Activated CD8-positive, alpha-beta memory T cell treated with anti-CD3 and anti-CD28 coated beads, Interleukin-2, amount 10 ng/mL, durations not matched to agents 7 days and 5 days (primary cell): ENCODE measurements around the gene DISP2. TPM values are rescaled to one million over a fixed set of nuclear protein-coding genes. Genes with fewer than 3 reads are reported as not detected.
A peak's percentile ranks its signal among the peaks of the same experiment; 100 is the strongest.

ENCODE experiments used
- ATAC-seq: fragments of 150-1000 bp; cut with Tn5 transposase; one replicate; pipeline ENCODE4 v1.10.0; 2021; ENCODE audit warnings: moderate library complexity
- CTCF ChIA-PET: fragments of 350-600 bp; sonication (Branson Sonifier 250); formaldehyde crosslinking; loops from one replicate; lab custom pipeline; 2021; ENCODE audit warnings: antibody characterized with exemption; lab: Charles Lee
- DNase-seq: peaks from one replicate; pipeline ENCODE4 v3.0.0-alpha.2; 2020
- H3K27ac Mint-ChIP-seq: one replicate; pipeline ENCODE4 v1.8.0; 2021; ENCODE audit warnings: mild to moderate bottlenecking, mixed read lengths
- H3K27me3 Mint-ChIP-seq: one replicate; pipeline ENCODE4 v1.8.0; 2021; ENCODE audit warnings: mixed read lengths
- H3K36me3 Mint-ChIP-seq: one replicate; pipeline ENCODE4 v1.8.0; 2021; ENCODE audit warnings: mild to moderate bottlenecking, mixed read lengths
- H3K4me1 Mint-ChIP-seq: one replicate; pipeline ENCODE4 v1.8.0; 2021; ENCODE audit warnings: mixed read lengths
- H3K4me3 Mint-ChIP-seq: one replicate; pipeline ENCODE4 v1.8.0; 2021; ENCODE audit warnings: mild to moderate bottlenecking, moderate library complexity, mixed read lengths
- H3K9me3 Mint-ChIP-seq: one replicate; pipeline ENCODE4 v1.8.0; 2022; ENCODE audit warnings: low read depth, mixed read lengths
- total RNA-seq, 2 experiments: library from RNA; stranded (reverse); gene quantifications; one replicate each; pipeline ENCODE4 v1.2.3, GENCODE V29; 2021

The DISP2 gene
- total RNA-seq, 2 experiments from 2014 or later, result 0.23 to 0.37 TPM

GRCh38 chr15:40330368-40330836, 27.6 kb upstream of the DISP2 start:
- no peak for ATAC-seq
- CTCF ChIA-PET, result interaction anchor here (1.3 to 7.8 kb wide), 4 partner anchors 10 to 56 kb away, joined by 3 to 158 read pairs (median 12); partner anchors contain the start of gene CCDC9B
- Mint-ChIP-seq H3K4me3 (no peak overlapping the region), H3K36me3 (peaks cover 2% of the 10 kb centered on the region), H3K27ac (no peak overlapping the region), H3K27me3 (peaks cover 6% of the 10 kb centered on the region), H3K4me1 (peaks cover 13% of the 10 kb centered on the region), H3K9me3 (no peaks in the 10 kb centered on the region)
- DNase-seq, result no peak

- CTCF ChIA-PET, result interaction anchor here (1.3 to 7.8 kb wide), 4 partner anchors 9 to 57 kb away, joined by 3 to 158 read pairs (median 8); partner anchors contain the start of gene CCDC9B
- Mint-ChIP-seq H3K4me3 (no peak overlapping the region), H3K27me3 (peaks cover under 1% of the 10 kb centered on the region), H3K9me3 (no peaks in the 10 kb centered on the region), H3K36me3 (peaks cover under 1% of the 10 kb centered on the region), H3K4me1 (peaks cover 13% of the 10 kb centered on the region), H3K27ac (no peak overlapping the region)
- ATAC-seq (no peak), DNase-seq (no peak)
Measured at GRCh38 chr15:40331026-40331425, 27.0 kb upstream of the DISP2 start.

GRCh38 chr15:40331637-40332036, 26.4 kb upstream of the DISP2 start:
- no peaks in the 10 kb centered on the region for H3K9me3 Mint-ChIP-seq
- H3K4me3 Mint-ChIP-seq, result no peak overlapping the region

GRCh38 chr15:40332113-40332781, 25.8 kb upstream of the DISP2 start:
- no peaks in the 10 kb centered on the region for H3K27me3 Mint-ChIP-seq
- no peak overlapping the region for H3K4me3 Mint-ChIP-seq
- no peaks in the 10 kb centered on the region for H3K36me3 Mint-ChIP-seq
- CTCF ChIA-PET, result interaction anchor here (0.7 to 7.8 kb wide), 5 partner anchors 8 to 58 kb away, joined by 4 to 158 read pairs (median 6); partner anchors contain the start of gene CCDC9B
- DNase-seq, result no peak
- H3K4me1 Mint-ChIP-seq, result peaks cover 13% of the 10 kb centered on the region
- no peaks in the 10 kb centered on the region for H3K9me3 Mint-ChIP-seq
- no peak overlapping the region for H3K27ac Mint-ChIP-seq
- ATAC-seq, result no peak

More at GRCh38 chr15:40331637-40332036, 26.4 kb upstream of the DISP2 start:
- Mint-ChIP-seq H3K27ac (no peak overlapping the region), H3K4me1 (peaks cover 13% of the 10 kb centered on the region), H3K36me3 (no peaks in the 10 kb centered on the region), H3K27me3 (no peaks in the 10 kb centered on the region)
- no peak for DNase-seq
- ATAC-seq, result no peak
- CTCF ChIA-PET, result interaction anchor here (1.2 to 7.8 kb wide), 5 partner anchors 9 to 57 kb away, joined by 3 to 158 read pairs (median 6); partner anchors contain the start of gene CCDC9B

- Mint-ChIP-seq H3K4me1 (peaks cover 8% of the 10 kb centered on the region), H3K27me3 (peaks cover 2% of the 10 kb centered on the region), H3K9me3 (no peaks in the 10 kb centered on the region), H3K27ac (no peak overlapping the region), H3K36me3 (no peaks in the 10 kb centered on the region), H3K4me3 (no peak overlapping the region)
- DNase-seq, result no peak
- ATAC-seq, result no peak
- CTCF ChIA-PET, result interaction anchor here (0.7 to 13.7 kb wide), 6 partner anchors 9 to 88 kb away, joined by 3 to 317 read pairs (median 126); partner anchors contain the start of genes INAFM2 and PLCB2
Measured at GRCh38 chr15:40333922-40334492, 24.0 kb upstream of the DISP2 start.

GRCh38 chr15:40334541-40334940, 23.5 kb upstream of the DISP2 start:
- Mint-ChIP-seq H3K4me1 (peaks cover 7% of the 10 kb centered on the region), H3K27me3 (peaks cover 2% of the 10 kb centered on the region), H3K27ac (no peak overlapping the region), H3K4me3 (no peak overlapping the region), H3K36me3 (no peaks in the 10 kb centered on the region), H3K9me3 (no peaks in the 10 kb centered on the region)
- CTCF ChIA-PET, result interaction anchor here (1.5 to 13.7 kb wide), 5 partner anchors 9 to 88 kb away, joined by 6 to 317 read pairs (median 235); partner anchors contain the start of genes INAFM2 and PLCB2
- ATAC-seq (no peak), DNase-seq (no peak)

- ATAC-seq (no peak), DNase-seq (no peak)
- no peak overlapping the region for H3K4me3 Mint-ChIP-seq
- no peaks in the 10 kb centered on the region for H3K9me3 Mint-ChIP-seq
- H3K27ac Mint-ChIP-seq, result no peak overlapping the region
- H3K4me1 Mint-ChIP-seq, result peaks cover 7% of the 10 kb centered on the region
- H3K36me3 Mint-ChIP-seq, result no peaks in the 10 kb centered on the region
- CTCF ChIA-PET, result interaction anchor here (2.3 to 13.7 kb wide), 6 partner anchors 7 to 87 kb away, joined by 5 to 317 read pairs (median 196); partner anchors contain the start of genes INAFM2 and PLCB2
- peaks cover 2% of the 10 kb centered on the region for H3K27me3 Mint-ChIP-seq
Measured at GRCh38 chr15:40334941-40335795, 22.9 kb upstream of the DISP2 start.

GRCh38 chr15:40335938-40336743, 21.9 kb upstream of the DISP2 start:
- H3K27me3 Mint-ChIP-seq, result peaks cover 2% of the 10 kb centered on the region
- no peaks in the 10 kb centered on the region for H3K9me3 Mint-ChIP-seq
- no peak for DNase-seq

GRCh38 chr15:40336744-40337122, 21.3 kb upstream of the DISP2 start:
- Mint-ChIP-seq H3K27me3 (peaks cover 2% of the 10 kb centered on the region), H3K9me3 (no peaks in the 10 kb centered on the region), H3K4me3 (no peak overlapping the region), H3K36me3 (no peaks in the 10 kb centered on the region), H3K27ac (no peak overlapping the region), H3K4me1 (peaks cover 7% of the 10 kb centered on the region)
- no peak for ATAC-seq
- CTCF ChIA-PET, result interaction anchor here (0.7 to 13.7 kb wide), 16 partner anchors 9 to 119 kb away, joined by 3 to 317 read pairs (median 16); partner anchors contain the start of genes ANKRD63, DISP2, INAFM2 and IVD
- no peak for DNase-seq

More at GRCh38 chr15:40335938-40336743, 21.9 kb upstream of the DISP2 start:
- ATAC-seq, result no peak
- Mint-ChIP-seq H3K4me3 (no peak overlapping the region), H3K4me1 (peaks cover 7% of the 10 kb centered on the region), H3K36me3 (no peaks in the 10 kb centered on the region), H3K27ac (no peak overlapping the region)
- CTCF ChIA-PET, result interaction anchor here (1.0 to 13.7 kb wide), 12 partner anchors 8 to 118 kb away, joined by 3 to 317 read pairs (median 26); partner anchors contain the start of genes ANKRD63, DISP2, INAFM2 and PLCB2

- DNase-seq, result no peak
- peaks cover 2% of the 10 kb centered on the region for H3K27me3 Mint-ChIP-seq
Measured at GRCh38 chr15:40337597-40337996, 20.4 kb upstream of the DISP2 start.

GRCh38 chr15:40338041-40338657, 19.9 kb upstream of the DISP2 start:
- CTCF ChIA-PET, result interaction anchor here (0.7 to 13.7 kb wide), 32 partner anchors 10 to 298 kb away, joined by 3 to 317 read pairs (median 5); partner anchors contain the start of genes ANKRD63, INAFM2, PAK6 and PHGR1
- H3K27ac Mint-ChIP-seq, result no peak overlapping the region
- no peaks in the 10 kb centered on the region for H3K9me3 Mint-ChIP-seq
- DNase-seq, result peak; percentile 83
- ATAC-seq, result peak; percentile 90
- peaks cover 2% of the 10 kb centered on the region for H3K27me3 Mint-ChIP-seq
- no peaks in the 10 kb centered on the region for H3K36me3 Mint-ChIP-seq
- no peak overlapping the region for H3K4me3 Mint-ChIP-seq
- peaks cover 7% of the 10 kb centered on the region for H3K4me1 Mint-ChIP-seq

More at GRCh38 chr15:40337597-40337996, 20.4 kb upstream of the DISP2 start:
- CTCF ChIA-PET, result interaction anchor here (0.7 to 13.7 kb wide), 35 partner anchors 9 to 298 kb away, joined by 3 to 317 read pairs (median 5); partner anchors contain the start of genes ANKRD63, DISP2, INAFM2 and IVD
- H3K4me3 Mint-ChIP-seq, result no peak overlapping the region
- peaks cover 7% of the 10 kb centered on the region for H3K4me1 Mint-ChIP-seq
- no peaks in the 10 kb centered on the region for H3K36me3 Mint-ChIP-seq
- no peaks in the 10 kb centered on the region for H3K9me3 Mint-ChIP-seq
- no peak overlapping the region for H3K27ac Mint-ChIP-seq
- ATAC-seq, result no peak
